Measurements from ENCODE around the gene ESR1.

ESR1 gene

DNA sequence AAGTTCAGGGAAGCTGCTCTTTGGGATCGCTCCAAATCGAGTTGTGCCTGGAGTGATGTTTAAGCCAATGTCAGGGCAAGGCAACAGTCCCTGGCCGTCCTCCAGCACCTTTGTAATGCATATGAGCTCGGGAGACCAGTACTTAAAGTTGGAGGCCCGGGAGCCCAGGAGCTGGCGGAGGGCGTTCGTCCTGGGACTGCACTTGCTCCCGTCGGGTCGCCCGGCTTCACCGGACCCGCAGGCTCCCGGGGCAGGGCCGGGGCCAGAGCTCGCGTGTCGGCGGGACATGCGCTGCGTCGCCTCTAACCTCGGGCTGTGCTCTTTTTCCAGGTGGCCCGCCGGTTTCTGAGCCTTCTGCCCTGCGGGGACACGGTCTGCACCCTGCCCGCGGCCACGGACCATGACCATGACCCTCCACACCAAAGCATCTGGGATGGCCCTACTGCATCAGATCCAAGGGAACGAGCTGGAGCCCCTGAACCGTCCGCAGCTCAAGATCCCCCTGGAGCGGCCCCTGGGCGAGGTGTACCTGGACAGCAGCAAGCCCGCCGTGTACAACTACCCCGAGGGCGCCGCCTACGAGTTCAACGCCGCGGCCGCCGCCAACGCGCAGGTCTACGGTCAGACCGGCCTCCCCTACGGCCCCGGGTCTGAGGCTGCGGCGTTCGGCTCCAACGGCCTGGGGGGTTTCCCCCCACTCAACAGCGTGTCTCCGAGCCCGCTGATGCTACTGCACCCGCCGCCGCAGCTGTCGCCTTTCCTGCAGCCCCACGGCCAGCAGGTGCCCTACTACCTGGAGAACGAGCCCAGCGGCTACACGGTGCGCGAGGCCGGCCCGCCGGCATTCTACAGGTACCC lies at the start of gene ESR1:
Gene ESR1, plus strand, starts transcription at position 170 of the 858 bp plus-strand sequence. Its CDS starts 231 bp downstream, at position 401.
- Histone ChIP-seq H3K4me3 (ENCODE audit: low read depth, low read length) (peak within 1 kb of the TSS; percentile 59), H3K79me2 (ENCODE audit: control insufficient read depth, insufficient read depth, low read length, unreplicated experiment) (no peaks in the 10 kb centered on the region), H3K4me1 (ENCODE audit: control insufficient read depth, insufficient read depth, low read length, unreplicated experiment) (peaks cover 10% of the 10 kb centered on the region), H3K27me3 (ENCODE audit: insufficient read depth, low read length) (peaks cover 20% of the 10 kb centered on the region), H3K27ac (ENCODE audit: low read depth, low read length) (no peak within 1 kb of the TSS), H2AFZ (ENCODE audit: low read length, unreplicated experiment) (peak within 1 kb of the TSS; percentile 35), H3K36me3 (ENCODE audit: insufficient read depth, low read length) (no peaks in the 10 kb centered on the region)

- H3K27ac ChIP-seq (ENCODE audit: low read depth, low read length): no peak overlapping the region
- no peak overlapping the region for H3K4me3 ChIP-seq (ENCODE audit: low read depth, low read length)
- no peaks in the 10 kb centered on the region for H3K36me3 ChIP-seq (ENCODE audit: insufficient read depth, low read length)
- no peak overlapping the region for H2AFZ ChIP-seq (ENCODE audit: low read length, unreplicated experiment)
- H3K4me1 ChIP-seq (ENCODE audit: control insufficient read depth, insufficient read depth, low read length, unreplicated experiment): peaks cover 5% of the 10 kb centered on the region
- no peaks in the 10 kb centered on the region for H3K79me2 ChIP-seq (ENCODE audit: control insufficient read depth, insufficient read depth, low read length, unreplicated experiment)
- no peaks in the 10 kb centered on the region for H3K27me3 ChIP-seq (ENCODE audit: insufficient read depth, low read length)
Measured at GRCh38 chr6:151760486-151760885, 47.0 kb upstream of the ESR1 start.

DNA sequence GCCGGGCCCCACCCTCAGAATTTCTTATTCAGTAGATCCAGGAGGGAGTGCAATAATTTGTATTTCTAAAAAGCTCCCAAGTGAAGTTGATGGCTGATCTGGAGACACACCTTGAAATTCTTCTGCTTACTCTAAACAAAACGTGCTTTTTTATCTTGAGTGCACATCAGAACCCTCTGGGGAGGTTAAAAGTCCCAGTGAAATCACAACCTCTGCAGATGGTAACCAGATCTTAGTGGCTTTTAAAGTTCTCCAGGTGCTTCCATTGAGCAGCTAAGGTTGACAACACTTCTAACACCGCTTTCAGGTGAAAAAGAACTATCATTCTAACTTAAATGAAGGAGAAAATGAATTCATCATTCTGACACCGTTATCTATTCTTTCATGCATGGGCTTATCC lies 45.6 kb upstream of the ESR1 start:
- no peaks in the 10 kb centered on the region for H3K36me3 ChIP-seq (ENCODE audit: insufficient read depth, low read length)
- no peaks in the 10 kb centered on the region for H3K27me3 ChIP-seq (ENCODE audit: insufficient read depth, low read length)
- no peaks in the 10 kb centered on the region for H3K79me2 ChIP-seq (ENCODE audit: control insufficient read depth, insufficient read depth, low read length, unreplicated experiment)
- no peak overlapping the region for H3K27ac ChIP-seq (ENCODE audit: low read depth, low read length)
- H2AFZ ChIP-seq (ENCODE audit: low read length, unreplicated experiment): no peak overlapping the region
- no peak overlapping the region for H3K4me3 ChIP-seq (ENCODE audit: low read depth, low read length)
- H3K4me1 ChIP-seq (ENCODE audit: control insufficient read depth, insufficient read depth, low read length, unreplicated experiment): peaks cover 10% of the 10 kb centered on the region

DNA sequence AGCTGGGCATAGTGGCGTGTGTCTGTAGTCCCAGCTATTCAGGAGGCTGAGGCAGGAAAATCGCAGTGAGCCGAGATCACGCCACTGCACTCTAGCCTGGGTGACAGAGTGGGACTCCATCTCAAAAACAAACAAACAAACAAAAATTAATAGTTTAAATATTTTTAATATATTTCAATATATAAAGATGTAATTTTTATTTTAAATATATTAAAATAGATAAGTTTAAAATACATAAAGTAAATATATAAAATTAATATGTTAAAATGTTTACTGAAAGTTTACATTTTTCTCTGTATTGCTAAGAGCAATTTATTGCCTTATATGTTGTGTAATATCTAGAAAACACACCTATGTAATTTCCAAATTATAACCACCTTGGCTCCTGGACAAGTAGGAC lies 44.7 kb upstream of the ESR1 start:
- Histone ChIP-seq H3K27ac (ENCODE audit: low read depth, low read length) (peak overlapping the region; percentile 34), H3K36me3 (ENCODE audit: insufficient read depth, low read length) (no peaks in the 10 kb centered on the region), H3K4me3 (ENCODE audit: low read depth, low read length) (peak overlapping the region; percentile 77), H3K79me2 (ENCODE audit: control insufficient read depth, insufficient read depth, low read length, unreplicated experiment) (no peaks in the 10 kb centered on the region), H3K27me3 (ENCODE audit: insufficient read depth, low read length) (no peaks in the 10 kb centered on the region), H3K4me1 (ENCODE audit: control insufficient read depth, insufficient read depth, low read length, unreplicated experiment) (peaks cover 10% of the 10 kb centered on the region), H2AFZ (ENCODE audit: low read length, unreplicated experiment) (peak overlapping the region; percentile 46)

DNA sequence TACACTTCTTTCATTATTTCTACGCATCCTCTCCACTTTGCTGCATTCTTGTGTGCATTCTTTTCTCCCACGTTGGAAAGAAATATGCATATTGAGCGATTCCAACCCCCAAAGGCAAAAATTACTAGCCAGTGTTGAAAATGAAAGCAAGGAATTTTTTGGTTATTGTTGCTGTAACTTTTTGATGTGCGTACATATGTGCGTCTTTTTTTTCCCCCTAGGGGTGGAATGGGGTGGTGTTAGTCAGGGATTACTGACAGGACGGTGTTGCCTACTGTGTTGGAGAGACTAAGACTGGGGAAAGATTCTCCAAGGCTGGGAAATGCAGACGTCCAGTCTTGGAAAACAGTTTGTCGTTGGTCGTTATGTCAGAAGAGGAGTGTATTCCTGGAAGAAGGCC lies 44.2 kb upstream of the ESR1 start:
- Histone ChIP-seq H3K4me3 (ENCODE audit: low read depth, low read length) (peak overlapping the region; percentile 77), H3K4me1 (ENCODE audit: control insufficient read depth, insufficient read depth, low read length, unreplicated experiment) (peaks cover 10% of the 10 kb centered on the region), H3K36me3 (ENCODE audit: insufficient read depth, low read length) (no peaks in the 10 kb centered on the region), H2AFZ (ENCODE audit: low read length, unreplicated experiment) (peak overlapping the region; percentile 90), H3K27me3 (ENCODE audit: insufficient read depth, low read length) (no peaks in the 10 kb centered on the region), H3K27ac (ENCODE audit: low read depth, low read length) (peak overlapping the region; percentile 59), H3K79me2 (ENCODE audit: control insufficient read depth, insufficient read depth, low read length, unreplicated experiment) (no peaks in the 10 kb centered on the region)

- Histone ChIP-seq H3K27ac (ENCODE audit: low read depth, low read length) (peak overlapping the region; percentile 59), H3K36me3 (ENCODE audit: insufficient read depth, low read length) (no peaks in the 10 kb centered on the region), H3K4me1 (ENCODE audit: control insufficient read depth, insufficient read depth, low read length, unreplicated experiment) (peaks cover 10% of the 10 kb centered on the region), H3K79me2 (ENCODE audit: control insufficient read depth, insufficient read depth, low read length, unreplicated experiment) (no peaks in the 10 kb centered on the region), H2AFZ (ENCODE audit: low read length, unreplicated experiment) (peak overlapping the region; percentile 90), H3K4me3 (ENCODE audit: low read depth, low read length) (peak overlapping the region; percentile 77), H3K27me3 (ENCODE audit: insufficient read depth, low read length) (no peaks in the 10 kb centered on the region)
Measured at GRCh38 chr6:151763938-151764680, 43.4 kb upstream of the ESR1 start.

DNA sequence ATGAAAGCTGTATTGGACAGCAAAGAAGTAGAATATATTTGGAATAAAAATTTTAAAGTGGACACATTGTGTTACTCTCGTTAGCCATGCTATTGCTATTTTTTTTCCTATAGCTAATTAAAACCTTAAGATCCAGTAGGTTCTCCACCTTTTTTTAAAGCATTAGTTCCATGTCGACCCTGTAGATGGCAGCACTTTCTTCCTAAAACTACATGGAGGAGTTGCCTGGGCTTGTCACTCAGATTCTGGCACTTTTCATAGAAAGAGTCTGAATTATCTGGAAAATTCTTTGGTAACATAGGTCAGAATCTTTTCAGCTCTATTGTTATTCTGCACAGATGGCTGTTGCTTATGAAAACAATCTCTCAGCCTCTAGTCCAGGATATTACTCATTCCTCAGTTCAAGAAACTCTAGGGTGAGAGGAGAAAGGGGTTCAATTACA lies 42.0 kb upstream of the ESR1 start:
- Histone ChIP-seq H3K36me3 (ENCODE audit: insufficient read depth, low read length) (no peaks in the 10 kb centered on the region), H3K27ac (ENCODE audit: low read depth, low read length) (peak overlapping the region; percentile 17), H2AFZ (ENCODE audit: low read length, unreplicated experiment) (peak overlapping the region; percentile 6), H3K4me1 (ENCODE audit: control insufficient read depth, insufficient read depth, low read length, unreplicated experiment) (peaks cover 10% of the 10 kb centered on the region), H3K4me3 (ENCODE audit: low read depth, low read length) (no peak overlapping the region), H3K27me3 (ENCODE audit: insufficient read depth, low read length) (no peaks in the 10 kb centered on the region), H3K79me2 (ENCODE audit: control insufficient read depth, insufficient read depth, low read length, unreplicated experiment) (no peaks in the 10 kb centered on the region)

- Histone ChIP-seq H3K27me3 (ENCODE audit: insufficient read depth, low read length) (no peaks in the 10 kb centered on the region), H3K27ac (ENCODE audit: low read depth, low read length) (no peak overlapping the region), H3K79me2 (ENCODE audit: control insufficient read depth, insufficient read depth, low read length, unreplicated experiment) (no peaks in the 10 kb centered on the region), H3K4me1 (ENCODE audit: control insufficient read depth, insufficient read depth, low read length, unreplicated experiment) (no peaks in the 10 kb centered on the region), H3K36me3 (ENCODE audit: insufficient read depth, low read length) (no peaks in the 10 kb centered on the region), H3K4me3 (ENCODE audit: low read depth, low read length) (no peak overlapping the region), H2AFZ (ENCODE audit: low read length, unreplicated experiment) (no peak overlapping the region)
Measured at GRCh38 chr6:151772446-151772845, 35.0 kb upstream of the ESR1 start.

GRCh38 chr6:151773382-151773781 lies 34.1 kb upstream of the ESR1 start:
- H3K27me3 ChIP-seq (ENCODE audit: insufficient read depth, low read length): no peaks in the 10 kb centered on the region
- no peaks in the 10 kb centered on the region for H3K4me1 ChIP-seq (ENCODE audit: control insufficient read depth, insufficient read depth, low read length, unreplicated experiment)
- no peak overlapping the region for H2AFZ ChIP-seq (ENCODE audit: low read length, unreplicated experiment)
- H3K79me2 ChIP-seq (ENCODE audit: control insufficient read depth, insufficient read depth, low read length, unreplicated experiment): no peaks in the 10 kb centered on the region
- no peak overlapping the region for H3K27ac ChIP-seq (ENCODE audit: low read depth, low read length)
- H3K4me3 ChIP-seq (ENCODE audit: low read depth, low read length): no peak overlapping the region
- H3K36me3 ChIP-seq (ENCODE audit: insufficient read depth, low read length): no peaks in the 10 kb centered on the region

- H3K27ac ChIP-seq (ENCODE audit: low read depth, low read length): no peak overlapping the region
- no peaks in the 10 kb centered on the region for H3K36me3 ChIP-seq (ENCODE audit: insufficient read depth, low read length)
- peaks cover 6% of the 10 kb centered on the region for H3K4me1 ChIP-seq (ENCODE audit: control insufficient read depth, insufficient read depth, low read length, unreplicated experiment)
- no peak overlapping the region for H3K4me3 ChIP-seq (ENCODE audit: low read depth, low read length)
- H3K27me3 ChIP-seq (ENCODE audit: insufficient read depth, low read length): no peaks in the 10 kb centered on the region
- H2AFZ ChIP-seq (ENCODE audit: low read length, unreplicated experiment): no peak overlapping the region
- H3K79me2 ChIP-seq (ENCODE audit: control insufficient read depth, insufficient read depth, low read length, unreplicated experiment): no peaks in the 10 kb centered on the region
Measured at GRCh38 chr6:151782560-151782959, 24.9 kb upstream of the ESR1 start.
